Mesothelial cell of epicardium (in vitro differentiated cells): ENCODE measurements around the gene MAOA. TPM values are rescaled to one million over a fixed set of nuclear protein-coding genes. Genes with fewer than 3 reads are reported as not detected.

Experiments
- DNase-seq, 2 experiments: peaks; one replicate each; pipeline ENCODE4 v3.0.0; 2021; ENCODE audit warnings: low spot score in 2 of 2; ENCODE audit not compliant: unreplicated experiment in 2 of 2
- H3K27ac Mint-ChIP-seq: 2 replicates; pipeline ENCODE4 v1.8.0; 2021; ENCODE audit warnings: mixed read lengths
- H3K27me3 Mint-ChIP-seq: 2 replicates; pipeline ENCODE4 v1.8.0; 2021; ENCODE audit warnings: low read depth, mixed read lengths
- H3K36me3 Mint-ChIP-seq: 2 replicates; pipeline ENCODE4 v1.8.0; 2021; ENCODE audit warnings: mixed read lengths
- H3K4me1 Mint-ChIP-seq: 2 replicates; pipeline ENCODE4 v1.8.0; 2021; ENCODE audit warnings: mixed read lengths
- H3K4me3 Mint-ChIP-seq: 2 replicates; pipeline ENCODE4 v1.8.0; 2021; ENCODE audit warnings: mild to moderate bottlenecking, moderate library complexity, mixed read lengths
- H3K9me3 Mint-ChIP-seq: 2 replicates; pipeline ENCODE4 v1.8.0; 2021; ENCODE audit warnings: mixed read lengths
- total RNA-seq: library from RNA; stranded (reverse); gene quantifications from 3 replicates; pipeline ENCODE4 v1.2.1, GENCODE V29; 2021
- TF ChIP-seq, protein P1 (sequence below): fragments of 200-600 bp; sonication (generic); IDR thresholded peaks from one replicate; pipeline ENCODE4 v1.5.0; 2021; ENCODE audit warnings: antibody characterized with exemption; ENCODE audit not compliant: unreplicated experiment

The MAOA gene
- total RNA-seq, 1 donor from 2014 or later, result 0.63 TPM

DNA sequence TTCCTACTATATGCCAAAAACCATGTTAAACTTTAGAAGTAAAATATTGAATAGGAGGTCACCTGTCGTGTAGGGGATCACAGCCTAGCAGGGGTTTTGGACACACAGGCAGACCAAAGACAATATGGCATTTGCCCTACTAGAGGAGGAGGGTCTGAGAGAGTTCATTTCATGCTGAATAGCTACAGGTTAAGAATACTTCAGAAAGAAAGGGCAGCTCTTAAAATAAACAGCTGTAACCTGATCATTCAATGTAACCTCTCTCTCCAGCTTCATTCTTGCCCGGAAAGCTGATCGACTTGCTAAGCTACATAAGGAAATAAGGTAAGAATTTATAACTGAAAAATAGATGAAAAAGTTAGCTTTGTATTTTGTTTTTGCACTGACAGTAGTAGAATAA, 79.9 kb downstream of the MAOA start:
- H3K27me3 Mint-ChIP-seq, result no peaks in the 10 kb centered on the region
- DNase-seq, result no peak
- peaks cover 8% of the 10 kb centered on the region for H3K4me1 Mint-ChIP-seq
- peaks cover 23% of the 10 kb centered on the region for H3K9me3 Mint-ChIP-seq
- no peak overlapping the region for H3K4me3 Mint-ChIP-seq
- no peaks in the 10 kb centered on the region for H3K36me3 Mint-ChIP-seq
- TF ChIP-seq, protein P1, sequence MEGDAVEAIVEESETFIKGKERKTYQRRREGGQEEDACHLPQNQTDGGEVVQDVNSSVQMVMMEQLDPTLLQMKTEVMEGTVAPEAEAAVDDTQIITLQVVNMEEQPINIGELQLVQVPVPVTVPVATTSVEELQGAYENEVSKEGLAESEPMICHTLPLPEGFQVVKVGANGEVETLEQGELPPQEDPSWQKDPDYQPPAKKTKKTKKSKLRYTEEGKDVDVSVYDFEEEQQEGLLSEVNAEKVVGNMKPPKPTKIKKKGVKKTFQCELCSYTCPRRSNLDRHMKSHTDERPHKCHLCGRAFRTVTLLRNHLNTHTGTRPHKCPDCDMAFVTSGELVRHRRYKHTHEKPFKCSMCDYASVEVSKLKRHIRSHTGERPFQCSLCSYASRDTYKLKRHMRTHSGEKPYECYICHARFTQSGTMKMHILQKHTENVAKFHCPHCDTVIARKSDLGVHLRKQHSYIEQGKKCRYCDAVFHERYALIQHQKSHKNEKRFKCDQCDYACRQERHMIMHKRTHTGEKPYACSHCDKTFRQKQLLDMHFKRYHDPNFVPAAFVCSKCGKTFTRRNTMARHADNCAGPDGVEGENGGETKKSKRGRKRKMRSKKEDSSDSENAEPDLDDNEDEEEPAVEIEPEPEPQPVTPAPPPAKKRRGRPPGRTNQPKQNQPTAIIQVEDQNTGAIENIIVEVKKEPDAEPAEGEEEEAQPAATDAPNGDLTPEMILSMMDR, result no peak
- no peak overlapping the region for H3K27ac Mint-ChIP-seq

DNA sequence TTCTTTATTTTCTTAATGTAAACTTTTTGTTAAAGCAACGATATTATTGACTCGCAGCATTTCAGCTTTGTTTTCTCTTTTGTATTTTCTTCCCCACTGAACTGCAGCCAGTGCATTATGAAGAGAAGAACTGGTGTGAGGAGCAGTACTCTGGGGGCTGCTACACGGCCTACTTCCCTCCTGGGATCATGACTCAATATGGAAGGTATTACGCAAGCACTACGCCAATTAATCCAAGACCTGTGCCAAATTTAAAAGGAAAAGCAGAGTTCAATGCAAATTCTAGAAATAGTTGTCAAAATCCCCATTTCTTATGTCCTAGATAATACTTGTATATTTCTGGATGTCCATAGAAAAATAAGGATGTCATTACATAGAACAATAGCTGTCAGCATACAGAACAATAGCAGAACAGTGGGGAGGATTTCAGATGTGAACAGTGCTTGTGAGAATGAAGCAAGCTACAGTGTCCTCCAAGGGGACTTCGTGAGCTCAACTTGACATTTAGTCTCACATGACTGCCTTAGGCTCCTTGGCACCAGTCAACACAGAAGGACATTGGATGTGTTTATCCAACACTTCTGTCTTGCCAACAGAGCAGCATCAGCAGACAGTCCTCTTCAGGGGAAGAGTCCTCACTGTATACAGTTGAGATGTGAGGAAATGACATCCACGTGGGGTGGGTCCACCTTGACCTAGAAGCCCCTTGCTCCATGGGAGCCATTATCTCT, 85.9 kb downstream of the MAOA start:
- no peaks in the 10 kb centered on the region for H3K36me3 Mint-ChIP-seq
- H3K27me3 Mint-ChIP-seq, result no peaks in the 10 kb centered on the region
- peaks cover 19% of the 10 kb centered on the region for H3K9me3 Mint-ChIP-seq
- TF ChIP-seq, protein P1, result no peak
- no peak for DNase-seq
- peaks cover 4% of the 10 kb centered on the region for H3K4me1 Mint-ChIP-seq
- no peak overlapping the region for H3K27ac Mint-ChIP-seq
- no peak overlapping the region for H3K4me3 Mint-ChIP-seq

DNA sequence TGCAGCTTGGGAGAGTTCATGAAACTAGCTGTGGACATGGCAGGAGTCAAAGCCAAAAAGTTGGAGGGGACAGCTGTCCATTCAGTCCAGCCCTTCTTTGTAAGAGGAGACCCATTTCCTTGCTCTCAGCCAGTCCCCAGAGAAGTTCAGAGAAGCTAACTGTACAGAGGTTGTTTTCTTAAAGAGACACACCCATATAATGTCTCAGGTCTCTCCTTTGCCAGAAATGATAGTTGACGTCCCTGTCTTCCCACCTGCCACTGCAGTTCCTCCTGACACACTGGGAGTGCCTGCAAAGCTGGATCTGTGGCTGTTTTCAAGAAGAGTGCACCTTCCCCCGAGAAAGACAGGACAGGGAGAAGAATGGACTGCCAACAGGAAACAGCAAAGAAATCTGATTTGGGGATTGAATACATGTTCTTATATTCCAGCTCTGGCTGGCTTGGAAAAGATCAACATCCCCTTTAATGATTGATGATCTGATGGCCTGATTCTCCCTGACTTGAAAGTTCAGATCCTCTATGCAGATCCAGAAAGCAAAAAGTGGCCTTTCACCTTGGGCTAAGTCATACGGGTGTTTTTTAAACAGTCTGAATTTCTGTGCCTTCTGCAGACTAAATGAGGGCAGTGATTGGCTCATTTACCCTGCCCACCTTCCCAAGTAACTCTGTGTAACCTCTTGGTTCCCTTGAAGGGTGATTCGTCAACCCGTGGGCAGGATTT, 87.2 kb downstream of the MAOA start:
- no peak for DNase-seq
- no peak overlapping the region for H3K27ac Mint-ChIP-seq
- TF ChIP-seq, protein P1, result no peak
- H3K4me1 Mint-ChIP-seq, result peaks cover 4% of the 10 kb centered on the region
- no peaks in the 10 kb centered on the region for H3K36me3 Mint-ChIP-seq
- H3K27me3 Mint-ChIP-seq, result no peaks in the 10 kb centered on the region
- peaks cover 9% of the 10 kb centered on the region for H3K9me3 Mint-ChIP-seq
- no peak overlapping the region for H3K4me3 Mint-ChIP-seq

DNA sequence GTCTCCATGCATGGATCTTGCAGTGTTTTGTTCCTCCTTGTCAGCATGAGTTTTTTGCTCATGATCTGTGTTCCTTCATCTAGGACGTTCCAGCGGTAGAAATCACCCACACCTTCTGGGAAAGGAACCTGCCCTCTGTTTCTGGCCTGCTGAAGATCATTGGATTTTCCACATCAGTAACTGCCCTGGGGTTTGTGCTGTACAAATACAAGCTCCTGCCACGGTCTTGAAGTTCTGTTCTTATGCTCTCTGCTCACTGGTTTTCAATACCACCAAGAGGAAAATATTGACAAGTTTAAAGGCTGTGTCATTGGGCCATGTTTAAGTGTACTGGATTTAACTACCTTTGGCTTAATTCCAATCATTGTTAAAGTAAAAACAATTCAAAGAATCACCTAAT, 88.2 kb downstream of the MAOA start:
- Mint-ChIP-seq H3K27ac (no peak overlapping the region), H3K4me3 (no peak overlapping the region)

DNA sequence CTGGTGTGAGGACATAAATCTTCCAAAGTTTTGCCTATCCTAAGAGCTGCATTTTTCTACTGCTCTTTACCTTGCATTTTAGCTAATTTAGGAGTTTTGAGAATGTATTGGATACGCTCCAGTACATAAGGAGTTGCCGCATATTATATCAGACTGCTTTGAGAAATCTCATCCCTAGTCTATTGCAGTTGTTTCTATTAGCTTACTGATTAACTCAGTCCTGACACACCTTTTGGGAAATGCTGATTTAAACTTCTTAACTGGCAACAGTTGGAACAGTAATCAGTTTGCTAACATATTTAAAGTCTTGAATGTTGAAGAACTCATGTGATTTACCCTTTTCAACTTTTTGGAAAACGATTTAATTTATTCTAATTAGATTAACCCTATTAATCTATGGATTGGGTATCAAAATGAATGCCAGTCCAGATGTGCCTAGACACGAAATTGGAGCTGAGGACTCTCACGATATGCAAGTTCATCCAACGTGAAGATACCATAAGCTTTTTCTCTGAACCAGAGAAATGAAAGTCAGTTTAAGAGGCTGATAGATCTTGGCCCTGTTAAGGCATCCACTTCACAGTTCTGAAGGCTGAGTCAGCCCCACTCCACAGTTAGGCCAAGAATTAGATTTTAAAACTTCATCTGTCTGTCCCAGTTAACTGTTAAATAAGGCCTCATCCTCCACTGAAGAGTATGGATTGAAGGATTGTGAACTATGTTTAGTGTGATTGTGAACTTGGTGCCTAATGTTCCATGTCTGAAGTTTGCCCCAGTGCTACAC, 90.0 kb downstream of the MAOA start:
- Mint-ChIP-seq H3K27me3 (no peaks in the 10 kb centered on the region), H3K4me3 (no peak overlapping the region), H3K9me3 (peaks cover 12% of the 10 kb centered on the region), H3K4me1 (peaks cover 4% of the 10 kb centered on the region), H3K36me3 (no peaks in the 10 kb centered on the region), H3K27ac (no peak overlapping the region)
- TF ChIP-seq, protein P1, result no peak
- DNase-seq, result no peak

More for the DNA sequence above, 88.2 kb downstream of the MAOA start:
- H3K36me3 Mint-ChIP-seq, result no peaks in the 10 kb centered on the region
- no peak for DNase-seq
- TF ChIP-seq, protein P1, result no peak
- peaks cover 4% of the 10 kb centered on the region for H3K4me1 Mint-ChIP-seq
- H3K27me3 Mint-ChIP-seq, result no peaks in the 10 kb centered on the region
- H3K9me3 Mint-ChIP-seq, result peaks cover 6% of the 10 kb centered on the region
